NCI-H1694 treated with DMSO at 0.1 percent for 48 hours (cell line): ENCODE measurements around the gene TRAPPC8.
A peak's percentile ranks its signal among the peaks of the same experiment; 100 is the strongest.
"Not testable (repeated sequence)": the region's sequence is repeated elsewhere in the genome, so short reads cannot be mapped to it uniquely, and the experiment has no call there.

Source experiments
- DNase-seq: peaks from one replicate; lab custom pipeline; 2025; lab: John Stamatoyannopoulos, UW

The TRAPPC8 gene, protein sequence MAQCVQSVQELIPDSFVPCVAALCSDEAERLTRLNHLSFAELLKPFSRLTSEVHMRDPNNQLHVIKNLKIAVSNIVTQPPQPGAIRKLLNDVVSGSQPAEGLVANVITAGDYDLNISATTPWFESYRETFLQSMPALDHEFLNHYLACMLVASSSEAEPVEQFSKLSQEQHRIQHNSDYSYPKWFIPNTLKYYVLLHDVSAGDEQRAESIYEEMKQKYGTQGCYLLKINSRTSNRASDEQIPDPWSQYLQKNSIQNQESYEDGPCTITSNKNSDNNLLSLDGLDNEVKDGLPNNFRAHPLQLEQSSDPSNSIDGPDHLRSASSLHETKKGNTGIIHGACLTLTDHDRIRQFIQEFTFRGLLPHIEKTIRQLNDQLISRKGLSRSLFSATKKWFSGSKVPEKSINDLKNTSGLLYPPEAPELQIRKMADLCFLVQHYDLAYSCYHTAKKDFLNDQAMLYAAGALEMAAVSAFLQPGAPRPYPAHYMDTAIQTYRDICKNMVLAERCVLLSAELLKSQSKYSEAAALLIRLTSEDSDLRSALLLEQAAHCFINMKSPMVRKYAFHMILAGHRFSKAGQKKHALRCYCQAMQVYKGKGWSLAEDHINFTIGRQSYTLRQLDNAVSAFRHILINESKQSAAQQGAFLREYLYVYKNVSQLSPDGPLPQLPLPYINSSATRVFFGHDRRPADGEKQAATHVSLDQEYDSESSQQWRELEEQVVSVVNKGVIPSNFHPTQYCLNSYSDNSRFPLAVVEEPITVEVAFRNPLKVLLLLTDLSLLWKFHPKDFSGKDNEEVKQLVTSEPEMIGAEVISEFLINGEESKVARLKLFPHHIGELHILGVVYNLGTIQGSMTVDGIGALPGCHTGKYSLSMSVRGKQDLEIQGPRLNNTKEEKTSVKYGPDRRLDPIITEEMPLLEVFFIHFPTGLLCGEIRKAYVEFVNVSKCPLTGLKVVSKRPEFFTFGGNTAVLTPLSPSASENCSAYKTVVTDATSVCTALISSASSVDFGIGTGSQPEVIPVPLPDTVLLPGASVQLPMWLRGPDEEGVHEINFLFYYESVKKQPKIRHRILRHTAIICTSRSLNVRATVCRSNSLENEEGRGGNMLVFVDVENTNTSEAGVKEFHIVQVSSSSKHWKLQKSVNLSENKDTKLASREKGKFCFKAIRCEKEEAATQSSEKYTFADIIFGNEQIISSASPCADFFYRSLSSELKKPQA (N-terminal part only)

DNA sequence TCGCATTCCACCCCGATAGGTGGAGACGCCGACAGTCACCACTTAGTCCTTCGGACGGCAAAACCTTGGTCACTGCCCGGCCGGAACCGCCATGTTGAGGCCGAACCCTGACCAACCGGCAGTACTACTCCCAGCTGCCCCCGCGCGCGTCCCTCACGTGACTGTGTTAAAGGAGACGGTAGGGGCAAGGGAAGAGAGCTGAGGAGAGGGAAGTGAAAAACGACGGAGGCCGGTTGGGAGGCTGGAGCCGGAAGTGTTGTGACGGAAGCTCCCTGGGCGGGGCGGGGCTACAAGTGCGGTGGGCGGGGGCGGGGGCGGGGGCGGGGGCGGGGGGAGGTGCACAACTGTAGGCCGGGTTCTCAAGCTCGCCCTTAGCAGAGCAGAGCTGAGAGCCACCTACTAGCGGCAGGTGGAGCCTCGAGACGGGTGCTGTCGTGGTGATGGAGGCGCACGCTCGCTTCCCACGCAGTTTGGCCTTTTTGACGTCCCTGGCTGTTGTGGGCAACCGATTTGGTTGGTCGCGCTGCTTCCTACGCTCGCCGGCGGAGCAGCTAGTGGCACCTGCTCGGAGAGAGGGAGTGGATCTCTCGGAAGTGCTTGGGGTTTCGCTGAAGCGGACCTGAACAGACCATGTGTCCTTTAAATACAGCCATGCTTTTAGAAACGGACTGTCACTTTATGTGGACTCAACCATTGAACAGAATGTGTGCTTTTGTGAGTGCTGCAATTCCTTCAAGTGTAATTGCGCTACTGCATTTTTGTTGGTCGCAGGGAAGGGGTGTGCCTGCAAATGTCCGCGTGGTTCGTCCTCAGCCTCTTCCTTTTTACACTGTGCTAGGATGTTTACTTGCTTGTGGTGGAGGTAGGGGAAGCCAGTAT, at the start of gene TRAPPC8:
TSS of gene TRAPPC8 (minus strand) at position 130 of the 879 bp plus-strand sequence. CDS start 364 bp downstream, outside the sequence.
- DNase-seq, result peak; percentile 89

DNA sequence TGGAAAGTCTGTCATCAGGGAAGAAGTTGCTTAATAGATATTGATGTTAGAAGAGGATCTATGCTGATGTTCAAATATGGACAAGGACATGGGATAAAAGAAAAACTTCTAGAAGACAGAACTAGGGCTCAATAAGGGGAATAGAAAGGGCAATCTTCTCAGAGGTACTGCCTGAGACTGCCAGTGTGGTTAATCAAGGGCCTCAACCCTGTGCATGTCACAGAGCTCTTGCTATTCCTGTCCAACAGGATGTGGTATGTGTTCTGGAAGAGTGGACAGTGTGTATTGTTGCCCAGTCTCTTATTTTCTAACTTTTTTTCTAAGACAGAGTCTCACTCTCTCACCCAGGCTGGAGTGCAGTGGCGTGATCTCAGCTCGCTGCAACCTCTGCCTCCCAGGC, 47.9 kb upstream of the TRAPPC8 start:
- no peak for DNase-seq

DNA sequence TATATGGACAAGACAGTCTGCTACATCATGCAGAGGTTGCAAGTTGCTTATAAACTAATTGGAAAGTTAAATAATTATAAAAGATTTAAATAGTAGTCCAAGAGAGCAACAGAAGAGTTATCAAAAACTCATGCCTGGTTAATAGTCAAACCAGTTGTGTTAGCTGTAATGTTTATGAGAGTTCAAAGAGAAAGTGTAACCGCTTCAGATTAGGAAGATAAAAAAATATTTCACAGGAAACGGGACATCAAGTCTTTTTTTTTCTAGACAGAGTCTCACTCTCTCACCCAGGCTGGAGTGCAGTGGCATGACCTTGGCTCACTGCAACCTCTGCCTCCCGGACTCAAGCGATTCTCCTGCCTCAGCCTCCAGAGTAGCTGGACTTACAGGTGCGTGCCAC, 41.0 kb upstream of the TRAPPC8 start:
- no peak for DNase-seq

DNA sequence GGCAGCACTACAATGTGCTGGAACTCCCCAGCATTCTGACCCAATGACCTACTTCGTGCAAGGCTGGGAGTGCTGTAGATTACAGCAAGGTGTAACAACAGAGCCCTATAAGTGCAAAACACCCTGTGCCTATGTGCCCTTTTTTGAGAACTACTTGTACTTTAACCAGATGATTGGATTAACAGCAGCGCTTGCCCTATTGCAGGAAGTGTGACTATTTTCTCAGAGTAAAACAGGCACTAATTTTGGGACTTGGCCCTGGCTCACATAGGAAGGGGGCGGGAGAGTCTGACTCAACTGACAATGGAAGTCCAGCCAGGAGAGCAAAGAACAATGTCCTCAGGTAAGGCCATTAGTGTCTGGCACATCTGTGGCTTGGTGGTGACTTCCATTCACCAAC, 40.1 kb upstream of the TRAPPC8 start:
- DNase-seq, result no peak

DNA sequence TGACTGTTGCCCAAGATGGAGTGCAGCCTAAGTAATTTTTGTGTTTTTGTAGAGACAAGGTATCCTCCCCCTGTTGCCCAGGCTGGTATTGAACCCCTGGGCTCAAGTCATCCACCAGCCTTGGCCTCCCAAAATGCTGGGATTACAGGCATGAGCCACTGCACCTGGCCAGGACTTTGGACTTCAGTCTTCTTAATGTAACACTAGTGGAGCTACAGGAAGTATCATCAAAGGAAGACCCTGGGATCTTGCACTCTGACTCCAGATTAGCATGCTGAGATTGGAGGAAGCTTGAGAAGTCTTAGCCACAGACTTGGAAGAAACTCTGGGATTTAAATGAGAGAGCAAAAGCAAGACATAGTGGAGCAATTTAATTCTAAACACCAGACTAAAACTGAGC, 37.9 kb upstream of the TRAPPC8 start:
- DNase-seq, result no peak

DNA sequence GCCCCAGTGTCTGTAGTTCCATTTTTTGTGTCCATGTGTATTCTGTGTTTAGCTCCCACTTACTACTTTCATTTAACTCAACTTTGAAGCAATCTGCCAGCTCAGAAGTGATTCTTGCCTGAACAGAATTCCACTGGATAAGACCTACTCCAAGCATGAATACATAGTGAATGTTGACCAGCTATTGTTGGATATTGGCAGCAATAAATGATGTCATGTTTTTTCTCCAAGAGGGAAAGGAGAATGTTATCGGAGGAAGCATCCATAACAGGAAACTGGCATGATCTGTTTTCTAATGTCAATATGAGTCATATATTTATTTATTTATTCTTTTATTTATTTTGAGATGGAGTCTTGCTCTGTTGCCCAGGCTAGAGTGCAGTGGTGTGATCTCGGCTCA, 36.8 kb upstream of the TRAPPC8 start:
- DNase-seq, result no peak

DNA sequence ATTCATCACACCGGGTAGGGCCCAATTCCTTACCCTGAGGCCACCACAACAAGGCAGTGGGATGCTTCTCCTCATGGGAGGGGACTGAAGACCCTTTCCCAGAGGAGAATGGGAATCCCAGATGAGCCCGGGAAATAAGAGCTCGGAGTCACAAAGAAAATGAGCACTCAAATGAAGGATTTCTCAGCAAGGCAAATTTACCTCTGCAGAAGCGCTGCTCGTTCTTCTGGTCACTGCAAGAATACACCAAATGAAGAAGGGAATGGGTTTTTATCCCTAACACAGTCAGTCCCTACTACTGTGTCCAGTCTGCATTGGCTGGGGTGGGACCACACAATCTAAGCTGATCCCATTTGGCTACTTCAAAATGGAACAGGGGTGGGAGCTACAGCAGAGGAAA, 35.7 kb upstream of the TRAPPC8 start:
- DNase-seq, result no peak

DNA sequence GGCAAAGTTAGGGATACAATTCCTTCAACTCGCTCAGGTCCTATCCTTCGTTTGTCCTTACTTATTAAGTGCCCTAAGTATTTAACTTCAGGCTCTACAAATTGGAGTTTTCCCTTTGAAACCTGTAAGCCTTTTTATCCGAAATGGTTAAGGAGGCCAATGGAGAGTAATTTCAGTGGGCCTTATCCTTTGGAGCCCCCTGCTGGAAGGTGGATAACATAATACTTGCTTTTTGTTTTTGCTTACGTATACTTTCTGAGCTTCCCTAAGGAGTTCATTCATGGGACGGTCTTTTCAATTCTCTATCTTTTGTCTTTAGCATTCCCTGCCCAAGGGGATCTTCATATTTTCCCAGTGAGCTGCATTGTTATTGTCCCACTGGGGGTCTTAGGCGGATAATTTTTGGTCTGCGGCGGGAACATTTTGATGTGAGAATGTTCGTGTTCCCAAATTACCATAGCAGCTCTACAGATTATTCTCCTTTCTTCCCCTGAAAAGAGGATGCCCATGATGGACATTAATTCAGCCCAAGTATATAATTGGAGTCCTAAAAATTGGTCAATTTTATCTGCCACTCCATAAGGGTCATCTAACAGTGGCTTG, 34.4 kb upstream of the TRAPPC8 start:
- peak; percentile 17 for DNase-seq

DNA sequence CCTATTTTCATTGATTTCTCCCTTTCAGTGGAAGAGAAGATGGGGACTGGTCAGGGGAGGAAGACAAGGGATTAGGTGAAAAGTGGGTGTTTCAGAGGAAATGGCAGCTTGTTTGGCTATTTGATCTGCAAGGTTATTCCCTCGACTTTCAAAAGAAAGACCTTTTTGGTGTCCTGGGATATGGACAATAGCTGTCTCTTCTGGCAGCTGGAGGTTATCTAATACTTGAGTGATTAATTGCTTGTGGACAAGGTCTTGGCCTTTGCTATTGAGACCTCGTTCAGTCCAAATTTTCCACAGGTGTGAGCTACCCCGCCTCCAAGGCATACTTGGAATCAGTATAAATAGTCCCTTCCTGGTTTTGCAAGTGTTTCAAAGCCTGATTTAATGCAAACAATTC, 33.3 kb upstream of the TRAPPC8 start:
- DNase-seq, result no peak

DNA sequence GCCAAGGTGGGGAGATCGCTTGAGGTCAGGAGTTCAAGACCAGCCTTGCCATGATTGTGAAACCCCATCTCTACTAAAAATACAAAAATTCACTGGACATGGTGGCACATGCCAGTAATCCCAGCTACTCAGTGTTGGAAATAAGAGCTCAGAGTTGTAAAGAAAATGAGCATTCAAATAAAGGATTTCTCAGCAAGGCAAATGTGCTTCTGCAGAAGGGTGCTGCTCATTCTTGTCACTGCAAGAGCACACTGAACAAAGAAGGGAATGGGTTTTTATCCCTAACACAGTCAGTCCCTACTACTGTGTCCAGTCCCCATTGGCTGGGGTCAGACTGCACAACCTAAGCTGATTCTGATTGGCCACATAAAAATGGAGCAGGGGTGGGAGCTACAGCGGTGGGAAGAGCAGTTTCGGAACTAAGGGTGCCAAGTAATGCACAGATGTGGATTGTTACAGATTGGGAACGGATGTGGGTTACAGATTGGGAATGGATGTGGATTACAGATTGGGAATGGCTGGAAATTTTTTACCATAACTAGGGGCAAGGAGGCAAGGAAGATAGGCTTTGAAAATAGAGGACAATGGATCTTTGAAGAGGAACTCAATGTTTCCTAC, 31.1 kb upstream of the TRAPPC8 start:
- no peak for DNase-seq

DNA sequence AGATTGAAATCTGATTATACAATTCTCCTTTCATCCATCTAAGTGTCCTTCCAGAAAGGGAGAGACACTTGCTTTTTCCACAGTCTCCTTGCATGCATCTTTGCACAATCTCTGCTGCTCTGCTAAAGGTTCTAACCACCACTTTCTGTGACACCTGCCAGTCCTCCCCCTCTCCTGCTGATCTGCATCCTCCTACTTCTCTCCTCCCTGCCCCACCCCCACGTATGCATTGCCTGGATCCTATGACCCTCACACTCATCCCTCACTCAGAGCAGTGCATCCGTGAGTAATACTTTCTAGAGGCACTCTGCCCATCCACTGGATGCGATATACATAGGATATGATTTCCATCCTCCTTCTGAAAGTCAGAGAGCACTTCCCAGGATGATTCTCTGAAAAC, 27.7 kb upstream of the TRAPPC8 start:
- DNase-seq, result no peak

DNA sequence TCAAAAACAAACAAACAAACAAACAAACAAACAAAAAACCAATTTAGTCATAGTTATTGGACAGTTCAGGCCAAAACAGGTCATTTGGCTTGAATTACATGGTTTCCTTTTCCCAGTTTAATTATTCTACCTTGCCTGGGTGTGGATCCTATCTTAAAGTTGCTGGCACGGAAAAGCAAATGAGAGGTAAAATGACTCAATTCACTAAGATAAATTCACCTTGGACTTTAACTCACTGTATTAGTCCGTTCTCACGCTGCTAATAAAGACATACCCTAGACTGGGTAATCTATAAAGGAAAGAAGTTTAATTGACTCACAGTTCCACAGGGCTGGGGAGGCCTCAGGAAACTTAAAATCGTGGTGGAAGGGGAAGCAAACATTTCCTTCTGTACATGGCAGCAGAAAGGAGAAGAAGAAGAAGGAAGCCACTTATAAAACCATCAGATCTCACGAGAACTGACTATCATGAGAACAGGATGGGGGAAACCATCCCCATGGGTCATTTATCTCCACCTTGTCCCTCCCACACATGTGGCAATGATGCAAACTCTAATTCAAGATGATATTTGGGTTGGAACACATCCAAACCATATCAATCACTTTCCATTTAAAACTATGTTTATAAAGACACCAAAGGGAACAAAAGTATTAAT, 22.5 kb upstream of the TRAPPC8 start:
- DNase-seq, result no peak

DNA sequence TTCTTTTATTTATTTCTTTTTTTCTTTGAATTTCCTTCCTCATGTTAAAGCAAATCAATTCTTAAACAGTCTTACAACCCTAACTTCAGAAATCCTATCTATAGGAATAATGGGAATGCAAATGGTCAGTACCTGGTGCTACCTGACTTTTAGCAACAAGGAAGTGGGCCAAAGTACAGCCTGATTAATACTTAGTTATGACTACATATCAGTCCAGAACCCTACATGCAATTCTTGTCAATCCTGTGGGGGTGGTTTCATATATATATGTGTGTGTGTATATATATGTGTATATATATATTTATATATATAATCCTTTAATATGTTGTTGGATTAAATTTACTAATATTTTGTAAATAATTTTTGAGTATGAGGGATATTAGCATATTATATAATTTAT, 14.8 kb upstream of the TRAPPC8 start:
- no peak for DNase-seq

DNA sequence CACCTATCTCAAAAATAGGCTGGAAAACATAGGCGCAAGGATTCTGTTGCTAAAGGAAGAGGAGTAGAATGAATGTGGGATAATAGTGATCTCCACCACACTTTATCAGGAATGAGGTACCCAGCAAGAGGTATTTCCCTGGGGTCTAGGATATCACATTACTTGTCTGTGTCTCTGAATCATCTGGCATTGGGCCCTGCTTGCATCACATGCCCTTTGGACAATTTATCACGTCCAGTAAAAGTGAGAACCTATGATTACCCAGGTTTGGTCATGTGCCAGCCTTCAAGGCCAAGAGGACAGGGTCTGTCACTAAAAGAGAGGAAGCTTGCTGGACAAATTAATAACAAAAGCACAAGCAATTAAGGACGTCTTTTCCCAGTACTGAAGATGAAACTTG, 11.4 kb upstream of the TRAPPC8 start:
- DNase-seq, result no peak

DNA sequence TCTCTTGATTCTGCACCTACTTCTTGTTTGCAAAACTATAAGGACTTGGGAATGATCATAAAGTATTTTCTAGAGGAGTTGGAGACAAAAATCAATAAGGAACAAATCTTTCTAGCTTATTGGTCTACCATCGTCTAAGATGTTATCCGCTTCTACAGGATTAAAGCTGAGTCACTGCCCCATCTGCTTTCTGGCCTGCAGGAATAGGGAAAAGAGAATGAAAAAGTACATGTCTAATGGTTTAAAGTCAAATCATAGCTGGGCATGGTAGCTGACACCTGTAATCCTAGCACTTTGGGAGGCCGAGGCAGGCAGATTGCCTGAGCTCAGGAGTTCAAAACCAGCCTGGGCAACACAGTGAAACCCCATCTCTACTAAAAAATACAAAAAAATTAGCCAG, 10.8 kb upstream of the TRAPPC8 start:
- DNase-seq, result not testable (repeated sequence)

DNA sequence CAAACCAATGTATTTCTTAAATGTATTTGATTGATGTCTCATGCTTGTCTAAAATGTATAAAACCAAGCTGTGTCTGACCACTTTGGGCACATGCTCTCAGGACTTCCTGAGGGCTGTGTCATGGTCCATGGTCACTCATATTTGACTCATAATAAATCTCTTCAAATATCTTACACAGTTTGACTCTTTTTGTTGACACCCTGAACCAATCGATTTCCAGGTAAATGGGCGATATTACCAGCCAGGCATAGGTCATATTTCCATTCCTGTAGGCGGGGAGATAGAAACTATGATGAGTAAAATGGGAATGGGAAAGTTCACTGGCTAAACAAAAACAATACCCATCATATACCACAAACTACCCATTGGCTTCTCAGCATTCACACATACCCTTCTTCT, 9.3 kb upstream of the TRAPPC8 start:
- no peak for DNase-seq

DNA sequence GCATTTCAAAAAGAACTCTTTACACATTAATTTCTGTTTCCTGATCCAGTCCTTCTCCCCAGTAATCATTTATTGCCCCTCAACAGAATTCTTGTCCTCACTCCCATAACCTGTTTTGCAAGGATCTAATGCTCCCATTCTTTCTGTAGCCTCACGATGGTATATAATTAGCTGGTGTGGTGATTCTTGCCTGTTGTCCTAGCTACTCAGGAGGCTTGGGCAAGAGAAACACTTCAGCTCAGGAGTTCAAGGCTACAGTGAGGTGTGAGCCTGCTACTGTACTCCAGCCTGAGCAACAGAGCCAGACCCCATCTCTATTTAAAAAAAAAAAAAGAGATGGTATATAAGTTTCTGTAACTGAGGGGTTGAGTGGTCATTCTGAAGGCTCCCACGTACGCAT, 7.7 kb upstream of the TRAPPC8 start:
- no peak for DNase-seq

DNA sequence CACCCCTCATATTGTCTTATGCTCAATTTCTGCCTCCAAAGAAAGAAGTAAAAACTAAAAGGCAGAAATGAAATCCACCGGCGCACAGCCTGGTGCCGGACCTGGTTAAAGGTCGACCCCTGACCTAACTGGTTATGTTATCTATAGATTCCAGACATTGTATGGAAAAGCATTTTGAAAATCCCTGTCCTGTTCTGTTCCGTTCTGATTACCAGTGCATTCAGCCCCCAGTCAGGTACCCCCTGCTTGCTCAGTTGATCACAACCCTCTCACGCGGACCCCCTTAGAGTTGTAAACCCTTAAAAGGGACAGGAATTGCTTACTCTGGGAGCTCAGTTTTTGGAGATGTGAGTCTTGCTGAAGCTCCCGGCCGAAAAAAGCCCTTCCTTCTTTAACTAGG, 5.4 kb upstream of the TRAPPC8 start:
- not testable (repeated sequence) for DNase-seq

DNA sequence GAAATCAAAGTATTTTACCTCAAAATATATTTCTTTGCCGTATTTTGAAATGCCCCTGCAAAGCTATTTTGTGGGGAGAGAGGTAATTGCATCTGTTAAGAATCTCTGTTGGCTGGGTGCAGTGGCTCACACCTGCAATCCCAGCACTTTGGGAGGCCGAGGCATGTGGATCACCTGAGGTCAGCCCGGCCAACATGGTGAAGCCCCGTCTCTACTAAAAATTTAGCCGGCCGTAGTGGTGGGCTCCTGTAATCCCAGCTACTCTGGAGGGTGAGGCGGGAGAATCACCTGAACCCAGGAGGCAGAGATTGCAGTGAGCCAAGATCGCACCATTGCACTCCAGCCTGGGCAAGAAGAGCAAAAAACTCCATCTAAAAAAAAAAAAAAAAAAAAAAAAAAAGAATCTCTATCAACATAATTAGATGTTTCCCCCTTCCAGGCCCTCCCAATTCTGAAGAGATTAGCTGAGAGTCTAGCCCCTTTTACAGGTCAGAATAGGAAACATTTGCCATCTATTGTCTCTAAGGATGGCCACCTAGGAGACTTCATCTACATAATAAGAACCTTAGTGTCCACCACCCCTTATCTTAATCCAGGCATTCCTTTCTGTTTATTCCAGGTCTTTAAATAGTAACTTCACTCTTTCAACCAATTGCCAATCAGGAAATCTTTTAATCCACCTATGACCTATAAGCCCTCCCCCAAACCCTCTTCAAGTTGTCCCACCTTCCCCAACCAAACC, 3.5 kb upstream of the TRAPPC8 start:
- no peak for DNase-seq
